Globus pallidus (tissue), 1 donor: Measurements from ENCODE around the gene NADSYN1.

Source experiments
- DNase-seq: peaks from one replicate; pipeline ENCODE4 v3.0.0-alpha.2; 2015; ENCODE audit warnings: low spot score

The NADSYN1 gene

GRCh38 chr11:71474141-71474770 lies 21.3 kb downstream of the NADSYN1 start:
- DNase-seq, result no peak

- no peak for DNase-seq
Measured at GRCh38 chr11:71474771-71475483, 21.9 kb downstream of the NADSYN1 start.

GRCh38 chr11:71476031-71476430 lies 23.0 kb downstream of the NADSYN1 start:
- DNase-seq, result no peak

- DNase-seq, result no peak
Measured at GRCh38 chr11:71476926-71477640, 24.1 kb downstream of the NADSYN1 start.

- DNase-seq, result no peak
Measured at GRCh38 chr11:71477641-71478527, 24.9 kb downstream of the NADSYN1 start.

GRCh38 chr11:71478528-71478840 lies 25.5 kb downstream of the NADSYN1 start:
- DNase-seq, result no peak

- DNase-seq, result no peak
Measured at GRCh38 chr11:71481101-71481960, 28.3 kb downstream of the NADSYN1 start.

- no peak for DNase-seq
Measured at GRCh38 chr11:71482216-71482615, 29.2 kb downstream of the NADSYN1 start.

- DNase-seq, result no peak
Measured at GRCh38 chr11:71482746-71483364, 29.9 kb downstream of the NADSYN1 start.

- DNase-seq, result no peak
Measured at GRCh38 chr11:71483692-71484091, 30.7 kb downstream of the NADSYN1 start.

GRCh38 chr11:71484248-71485062 lies 31.5 kb downstream of the NADSYN1 start:
- no peak for DNase-seq

GRCh38 chr11:71485063-71485399 lies 32.0 kb downstream of the NADSYN1 start:
- no peak for DNase-seq

- no peak for DNase-seq
Measured at GRCh38 chr11:71485466-71485865, 32.5 kb downstream of the NADSYN1 start.

GRCh38 chr11:71486320-71486719 lies 33.3 kb downstream of the NADSYN1 start:
- DNase-seq, result no peak

- DNase-seq, result no peak
Measured at GRCh38 chr11:71488681-71489270, 35.8 kb downstream of the NADSYN1 start.

- DNase-seq, result no peak
Measured at GRCh38 chr11:71489311-71490043, 36.5 kb downstream of the NADSYN1 start.

- no peak for DNase-seq
Measured at GRCh38 chr11:71490044-71490730, 37.2 kb downstream of the NADSYN1 start.

GRCh38 chr11:71490731-71491390 lies 37.9 kb downstream of the NADSYN1 start:
- DNase-seq, result no peak
